ENCODE measurements around the gene SRP72.
"Not testable (repeated sequence)": the region's sequence is repeated elsewhere in the genome, so short reads cannot be mapped to it uniquely, and the experiment has no call there.

Gene SRP72

GRCh38 chr4:56467284-56468096 is at the start of gene SRP72:
Gene SRP72, plus strand, starts transcription at chr4:56467617. Its CDS starts 19 bp downstream, at chr4:56467636.
- peak; percentile 90 for DNase-seq (ENCODE audit: low spot score)

GRCh38 chr4:56424176-56424575 is 43.2 kb upstream of the SRP72 start:
- no peak for DNase-seq (ENCODE audit: low spot score)

GRCh38 chr4:56424697-56425514 is 42.5 kb upstream of the SRP72 start:
- DNase-seq (ENCODE audit: low spot score), result no peak

GRCh38 chr4:56425518-56425917 is 41.9 kb upstream of the SRP72 start:
- DNase-seq (ENCODE audit: low spot score), result no peak

- DNase-seq (ENCODE audit: low spot score), result no peak
Measured at GRCh38 chr4:56426273-56426672, 41.1 kb upstream of the SRP72 start.

- DNase-seq (ENCODE audit: low spot score), result no peak
Measured at GRCh38 chr4:56427179-56427578, 40.2 kb upstream of the SRP72 start.

- DNase-seq (ENCODE audit: low spot score), result no peak
Measured at GRCh38 chr4:56430203-56430602, 37.2 kb upstream of the SRP72 start.

GRCh38 chr4:56433280-56433679 is 34.1 kb upstream of the SRP72 start:
- no peak for DNase-seq (ENCODE audit: low spot score)

GRCh38 chr4:56434599-56435139 is 32.7 kb upstream of the SRP72 start:
- no peak for DNase-seq (ENCODE audit: low spot score)

- DNase-seq (ENCODE audit: low spot score), result peak; percentile 97
Measured at GRCh38 chr4:56435140-56435926, 32.1 kb upstream of the SRP72 start, which contains the start of gene PPAT. Gene PPAT, minus strand, starts transcription at chr4:56435615. Its CDS starts 138 bp downstream, at chr4:56435477.

- DNase-seq (ENCODE audit: low spot score), result no peak
Measured at GRCh38 chr4:56438766-56439165, 28.7 kb upstream of the SRP72 start.

- no peak for DNase-seq (ENCODE audit: low spot score)
Measured at GRCh38 chr4:56440983-56441382, 26.4 kb upstream of the SRP72 start.

- DNase-seq (ENCODE audit: low spot score), result no peak
Measured at GRCh38 chr4:56444719-56445118, 22.7 kb upstream of the SRP72 start.

GRCh38 chr4:56445699-56446098 is 21.7 kb upstream of the SRP72 start:
- no peak for DNase-seq (ENCODE audit: low spot score)

- DNase-seq (ENCODE audit: low spot score), result no peak
Measured at GRCh38 chr4:56448301-56448700, 19.1 kb upstream of the SRP72 start.

- not testable (repeated sequence) for DNase-seq (ENCODE audit: low spot score)
Measured at GRCh38 chr4:56449475-56449874, 17.9 kb upstream of the SRP72 start.

GRCh38 chr4:56450342-56450741 is 17.1 kb upstream of the SRP72 start:
- no peak for DNase-seq (ENCODE audit: low spot score)

- DNase-seq (ENCODE audit: low spot score), result no peak
Measured at GRCh38 chr4:56460085-56460484, 7.3 kb upstream of the SRP72 start.

- DNase-seq (ENCODE audit: low spot score), result no peak
Measured at GRCh38 chr4:56462157-56462556, 5.3 kb upstream of the SRP72 start.

GRCh38 chr4:56463711-56464110 is 3.7 kb upstream of the SRP72 start:
- no peak for DNase-seq (ENCODE audit: low spot score)

- DNase-seq (ENCODE audit: low spot score), result no peak
Measured at GRCh38 chr4:56464581-56464980, 2.8 kb upstream of the SRP72 start.
